ENCODE results near the gene EIF2S1. TPM values are rescaled to one million over a fixed set of nuclear protein-coding genes. Genes with fewer than 3 reads are reported as not detected.

Gene EIF2S1
- total and polyA plus RNA-seq, 10 donors = 13.9 to 68.6 (median 52.0) TPM

DNA sequence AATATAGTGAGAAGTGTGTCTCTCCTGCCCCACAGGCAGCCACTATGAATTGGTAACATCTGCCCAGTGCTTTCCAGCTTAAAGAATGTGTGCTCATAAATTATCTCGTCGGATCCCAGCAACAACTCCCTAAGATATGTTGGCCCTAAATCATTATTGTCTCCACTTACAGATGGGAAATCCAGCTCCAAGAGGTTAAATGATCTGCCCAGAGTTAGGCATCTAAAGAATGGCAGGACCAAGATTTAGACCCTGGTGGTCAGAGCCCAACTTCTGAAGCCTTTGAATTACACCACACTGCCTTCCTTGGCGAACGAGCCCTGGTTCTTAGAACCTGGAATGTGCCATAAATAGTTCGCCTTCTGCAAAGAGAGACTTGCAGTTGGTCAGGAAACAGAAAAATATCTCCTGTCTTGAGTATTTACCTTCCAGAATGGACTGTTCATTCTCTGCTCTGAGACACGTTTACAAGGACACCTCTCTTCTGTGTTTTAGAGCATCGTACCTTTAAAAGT lies 72.0 kb downstream of the EIF2S1 start:
- TF ChIP-seq, protein P1, sequence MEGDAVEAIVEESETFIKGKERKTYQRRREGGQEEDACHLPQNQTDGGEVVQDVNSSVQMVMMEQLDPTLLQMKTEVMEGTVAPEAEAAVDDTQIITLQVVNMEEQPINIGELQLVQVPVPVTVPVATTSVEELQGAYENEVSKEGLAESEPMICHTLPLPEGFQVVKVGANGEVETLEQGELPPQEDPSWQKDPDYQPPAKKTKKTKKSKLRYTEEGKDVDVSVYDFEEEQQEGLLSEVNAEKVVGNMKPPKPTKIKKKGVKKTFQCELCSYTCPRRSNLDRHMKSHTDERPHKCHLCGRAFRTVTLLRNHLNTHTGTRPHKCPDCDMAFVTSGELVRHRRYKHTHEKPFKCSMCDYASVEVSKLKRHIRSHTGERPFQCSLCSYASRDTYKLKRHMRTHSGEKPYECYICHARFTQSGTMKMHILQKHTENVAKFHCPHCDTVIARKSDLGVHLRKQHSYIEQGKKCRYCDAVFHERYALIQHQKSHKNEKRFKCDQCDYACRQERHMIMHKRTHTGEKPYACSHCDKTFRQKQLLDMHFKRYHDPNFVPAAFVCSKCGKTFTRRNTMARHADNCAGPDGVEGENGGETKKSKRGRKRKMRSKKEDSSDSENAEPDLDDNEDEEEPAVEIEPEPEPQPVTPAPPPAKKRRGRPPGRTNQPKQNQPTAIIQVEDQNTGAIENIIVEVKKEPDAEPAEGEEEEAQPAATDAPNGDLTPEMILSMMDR (IDR thresholded peaks at IDR 0.05 in 8 of 11, conservative IDR thresholded peaks at IDR 0.05 in 3 of 11) = no peak
- TF ChIP-seq POLR2A (IDR thresholded peaks at IDR 0.05) = no peak
- TF ChIP-seq POLR2AphosphoS5 (IDR thresholded peaks at IDR 0.05) = no peak
- intact Hi-C loops (cut with DNase I; ENCODE audit: low total_unique reads) = no loop called here
- H3K4me3 ChIP-seq = no peak overlapping the region
- peaks cover 0 to 10% (median 0%) of the 10 kb centered on the region in 7 donors for H3K27me3 ChIP-seq (replicated peaks in 1 of 7)
- H3K36me3 ChIP-seq = no peaks in the 10 kb centered on the region
- H3K9me3 ChIP-seq = no peaks in the 10 kb centered on the region
- DNase-seq = no peak
- no peak overlapping the region for H3K27ac ChIP-seq
- peaks cover 0 to 6% (median 4%) of the 10 kb centered on the region in 6 donors for H3K4me1 ChIP-seq
- 68 to 73% (median 69%) methylated on average over 7 of the region's 7 CpGs for WGBS, 5 donors

DNA sequence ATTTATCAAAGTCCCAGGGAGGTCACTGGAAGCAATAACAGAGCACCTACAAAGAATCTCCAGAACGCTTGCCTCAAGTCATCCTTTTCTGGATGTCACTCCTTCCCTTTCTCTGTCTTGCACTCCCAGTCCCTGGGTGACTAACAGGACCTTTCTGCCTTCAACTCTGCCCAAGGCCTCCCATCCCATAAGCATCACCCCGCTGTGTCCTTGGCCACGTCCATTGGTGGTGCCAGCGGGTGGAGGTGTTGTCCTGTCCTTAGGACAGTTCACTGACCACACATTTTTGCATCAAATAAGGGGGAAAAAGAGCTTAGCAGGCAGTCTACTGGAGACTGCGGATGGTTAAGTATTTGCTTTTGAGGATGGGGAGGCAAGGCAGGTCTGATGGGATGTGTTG lies 75.5 kb downstream of the EIF2S1 start:
- no peak for DNase-seq
- WGBS, 5 donors = 77 to 93% (median 88%) methylated on average over 5 of the region's 5 CpGs
- Histone ChIP-seq H3K9me3 (no peaks in the 10 kb centered on the region), H3K27me3 (replicated peaks in 1 of 7) (peaks cover 0 to 8% (median 0%) of the 10 kb centered on the region in 7 donors), H3K36me3 (no peaks in the 10 kb centered on the region), H3K27ac (no peak overlapping the region), H3K4me3 (no peak overlapping the region), H3K4me1 (no peaks in the 10 kb centered on the region)
- TF ChIP-seq, protein P1 (IDR thresholded peaks at IDR 0.05 in 8 of 11, conservative IDR thresholded peaks at IDR 0.05 in 3 of 11) = no peak
- TF ChIP-seq POLR2AphosphoS5 (IDR thresholded peaks at IDR 0.05) (no peak), POLR2A (IDR thresholded peaks at IDR 0.05) (no peak)
- intact Hi-C loops (cut with DNase I; ENCODE audit: low total_unique reads) = no loop called here

Small RNA genes within 50 kb of the gene (small RNA-seq; reads per million reads assigned to genes)
- gene RF00019 = 0 reads per million in 4 donors

Other genes with a start within 250 kb of the EIF2S1 start
- gene GARIN2, start 170.9 kb upstream of the EIF2S1 start, total RNA-seq = 1 to 10 TPM in 1 of 7 donors, under 1 TPM in 2, not detected in 4; 0.30 to 2.3 (median 0.57) TPM
- not detected for gene GARIN2, start 170.9 kb upstream of the EIF2S1 start, polyA plus RNA-seq
- 10 to 100 TPM; 13.0 to 26.8 (median 21.2) TPM for gene PALS1, start 118.9 kb upstream of the EIF2S1 start, total RNA-seq
- gene PALS1, start 118.9 kb upstream of the EIF2S1 start, polyA plus RNA-seq = 1 to 10 TPM; 2.0 to 4.6 (median 2.3) TPM
- gene ATP6V1D, start 524 bp upstream of the EIF2S1 start, total RNA-seq = 10 to 100 TPM; 42.1 to 72.6 (median 49.8) TPM
- 10 to 100 TPM; 15.0 to 33.7 (median 28.3) TPM for gene ATP6V1D, start 524 bp upstream of the EIF2S1 start, polyA plus RNA-seq
- 1 to 10 TPM in 1 of 7 donors, under 1 TPM in 3, not detected in 3; 0.76 to 2.1 (median 0.98) TPM for gene PLEK2, start 51.8 kb downstream of the EIF2S1 start, total RNA-seq
- under 1 TPM; 0.18 to 0.64 (median 0.20) TPM for gene PLEK2, start 51.8 kb downstream of the EIF2S1 start, polyA plus RNA-seq
- 10 to 100 TPM; 20.1 to 36.0 (median 29.0) TPM for gene TMEM229B, start 128.4 kb downstream of the EIF2S1 start, total RNA-seq
- 10 to 100 TPM in 1 of 3 donors, 1 to 10 TPM in 2; 3.0 to 10.0 (median 3.4) TPM for gene TMEM229B, start 128.4 kb downstream of the EIF2S1 start, polyA plus RNA-seq
- 1 to 10 TPM; 1.7 to 7.1 (median 5.0) TPM for gene PLEKHH1, start 173.0 kb downstream of the EIF2S1 start, total RNA-seq
- 1 to 10 TPM in 2 of 3 donors, under 1 TPM in 1; 0.56 to 5.1 (median 1.1) TPM for gene PLEKHH1, start 173.0 kb downstream of the EIF2S1 start, polyA plus RNA-seq
- 10 to 100 TPM; 16.3 to 43.1 (median 23.4) TPM for gene PIGH, start 239.9 kb downstream of the EIF2S1 start, total RNA-seq
- gene PIGH, start 239.9 kb downstream of the EIF2S1 start, polyA plus RNA-seq = 10 to 100 TPM; 21.9 to 30.0 (median 24.8) TPM

Data from spleen (tissue), 11 donors.